ENCODE results near the gene TMEM214.

TMEM214 gene, protein sequence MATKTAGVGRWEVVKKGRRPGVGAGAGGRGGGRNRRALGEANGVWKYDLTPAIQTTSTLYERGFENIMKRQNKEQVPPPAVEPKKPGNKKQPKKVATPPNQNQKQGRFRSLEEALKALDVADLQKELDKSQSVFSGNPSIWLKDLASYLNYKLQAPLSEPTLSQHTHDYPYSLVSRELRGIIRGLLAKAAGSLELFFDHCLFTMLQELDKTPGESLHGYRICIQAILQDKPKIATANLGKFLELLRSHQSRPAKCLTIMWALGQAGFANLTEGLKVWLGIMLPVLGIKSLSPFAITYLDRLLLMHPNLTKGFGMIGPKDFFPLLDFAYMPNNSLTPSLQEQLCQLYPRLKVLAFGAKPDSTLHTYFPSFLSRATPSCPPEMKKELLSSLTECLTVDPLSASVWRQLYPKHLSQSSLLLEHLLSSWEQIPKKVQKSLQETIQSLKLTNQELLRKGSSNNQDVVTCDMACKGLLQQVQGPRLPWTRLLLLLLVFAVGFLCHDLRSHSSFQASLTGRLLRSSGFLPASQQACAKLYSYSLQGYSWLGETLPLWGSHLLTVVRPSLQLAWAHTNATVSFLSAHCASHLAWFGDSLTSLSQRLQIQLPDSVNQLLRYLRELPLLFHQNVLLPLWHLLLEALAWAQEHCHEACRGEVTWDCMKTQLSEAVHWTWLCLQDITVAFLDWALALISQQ

DNA sequence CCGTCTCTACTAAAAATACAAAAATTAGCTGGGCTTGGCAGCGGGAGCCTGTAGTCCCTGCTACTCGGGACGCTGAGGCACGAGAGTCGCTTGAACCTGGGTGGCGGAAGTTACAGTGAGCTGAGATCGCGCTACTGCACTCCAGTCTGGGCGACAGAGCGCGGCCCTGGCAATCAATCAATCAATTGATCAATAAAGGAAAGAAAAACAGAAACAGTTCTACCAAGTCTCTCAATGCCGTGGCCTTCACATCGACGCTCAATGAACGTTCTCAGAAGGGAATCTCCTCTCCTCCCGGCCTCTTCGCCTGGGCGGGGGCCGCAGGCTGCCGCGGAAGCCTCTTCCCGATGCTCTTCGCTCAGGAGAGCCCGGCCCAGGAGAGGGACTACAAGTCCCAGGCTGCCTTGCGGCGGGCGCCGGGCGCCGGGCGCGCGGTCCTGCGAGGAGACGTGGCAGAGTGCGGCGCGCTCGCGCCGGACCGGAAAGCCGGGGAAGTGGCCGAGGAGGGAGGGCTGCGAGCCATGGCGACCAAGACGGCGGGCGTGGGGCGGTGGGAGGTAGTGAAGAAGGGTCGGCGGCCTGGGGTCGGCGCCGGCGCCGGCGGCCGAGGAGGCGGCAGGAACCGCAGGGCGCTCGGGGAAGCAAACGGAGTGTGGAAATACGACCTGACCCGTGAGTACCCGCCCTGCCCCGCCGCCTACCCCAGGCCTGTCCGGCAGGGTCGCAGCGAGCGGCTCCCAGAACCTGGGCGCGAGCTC is at the start of gene TMEM214:
TMEM214 (plus strand) TSS at position 471 of the 758 bp plus-strand sequence; CDS start at position 522, 51 bp downstream.
- peak; percentile 72 for DNase-seq (ENCODE audit: low read depth in 2 of 2)

DNA sequence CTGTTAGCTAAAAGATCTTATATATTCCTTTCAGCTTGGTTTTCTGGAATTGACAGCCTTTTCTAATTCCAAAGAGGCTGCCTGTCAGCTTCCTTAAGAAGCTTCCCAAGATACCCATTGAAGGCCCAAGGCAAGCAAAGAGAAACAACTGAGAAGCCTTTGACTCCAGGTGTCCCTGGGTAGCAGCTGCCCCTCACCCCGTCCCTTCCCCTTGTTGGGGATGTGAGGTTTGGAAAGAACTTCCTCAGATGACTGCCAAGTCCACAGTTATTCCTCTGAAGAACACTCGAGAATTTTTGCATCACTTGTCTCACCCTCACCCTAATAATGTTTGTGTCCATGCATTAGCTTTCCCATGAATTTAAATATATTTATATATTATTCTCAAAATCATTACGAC is 49.0 kb upstream of the TMEM214 start:
- DNase-seq (ENCODE audit: low read depth in 2 of 2): no peak

DNA sequence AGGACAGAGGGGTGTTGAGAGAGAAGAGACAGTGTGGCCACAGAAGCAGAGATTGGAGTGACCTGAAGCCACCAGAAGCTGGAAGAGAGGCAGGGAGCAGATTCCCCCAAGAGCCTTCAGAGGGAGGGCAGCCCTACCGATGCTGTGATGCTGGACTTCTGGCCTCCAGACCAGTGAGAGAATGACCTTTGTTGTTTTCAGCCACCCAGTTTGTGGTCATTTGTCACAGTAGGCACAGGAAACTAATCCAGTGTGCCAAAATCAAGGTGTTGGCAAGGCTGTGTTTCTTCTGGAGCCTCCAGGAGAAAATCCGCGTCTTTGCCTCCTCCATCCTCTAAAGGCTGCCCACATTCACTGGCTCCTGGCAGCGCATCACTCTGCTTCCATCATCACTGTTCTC is 47.0 kb upstream of the TMEM214 start:
- no peak for DNase-seq (ENCODE audit: low read depth in 2 of 2)

DNA sequence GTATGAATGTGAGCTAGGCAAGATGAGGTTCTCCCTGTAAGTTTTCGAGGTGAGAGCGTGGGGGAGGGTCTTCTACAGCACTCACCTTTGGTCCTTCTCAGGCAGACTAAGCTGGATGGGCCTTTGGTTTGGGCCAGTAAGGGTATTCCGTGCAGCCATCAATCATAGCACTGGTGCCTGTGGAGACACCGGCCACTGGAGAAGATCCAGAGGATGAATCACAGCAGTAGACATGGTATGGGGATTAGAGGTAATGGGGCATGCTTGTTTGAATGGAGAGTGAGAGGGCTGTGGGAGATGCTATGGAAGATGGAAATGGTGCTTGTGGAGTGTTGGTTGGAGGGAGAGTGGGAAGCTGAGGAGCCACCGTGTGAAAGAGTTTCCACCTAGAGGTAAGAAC is 46.2 kb upstream of the TMEM214 start:
- DNase-seq (ENCODE audit: low read depth in 2 of 2): no peak

DNA sequence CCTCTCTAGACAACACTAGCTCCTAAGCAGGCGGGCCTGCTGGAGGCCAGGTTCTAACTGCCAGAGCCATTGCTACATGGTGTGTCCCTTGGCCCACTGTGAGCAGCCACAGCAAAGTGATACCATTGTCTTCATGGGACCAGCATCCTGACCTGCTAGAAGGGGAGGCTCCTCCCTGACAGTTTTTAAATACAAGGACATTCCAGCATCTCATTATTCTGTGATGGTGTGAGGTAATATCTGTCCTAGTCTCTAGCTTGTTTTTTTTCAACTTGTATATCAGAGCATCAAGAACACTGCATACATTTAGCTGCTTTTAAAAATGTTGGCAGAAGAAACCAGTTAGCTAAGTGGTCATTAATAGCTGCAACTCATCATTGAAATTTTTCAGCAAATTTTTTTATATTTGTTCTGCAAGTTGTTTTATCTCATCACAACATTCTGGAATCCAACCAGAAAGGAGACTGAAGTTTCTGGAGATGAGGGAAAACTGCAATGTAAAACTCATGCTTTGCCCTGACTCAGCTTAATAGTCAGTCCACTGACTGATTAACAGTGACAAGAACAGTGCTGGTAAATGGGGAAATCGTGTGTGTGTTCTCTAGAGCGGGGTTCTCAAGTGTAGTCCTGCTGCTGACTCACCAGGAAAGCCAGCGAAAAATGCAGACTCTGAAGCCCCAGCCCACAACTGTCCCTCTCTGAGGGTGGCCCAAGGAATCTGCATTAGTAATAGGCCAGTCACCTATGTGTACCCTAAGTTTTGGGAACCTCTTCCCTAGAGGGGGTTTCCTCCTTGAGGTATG is 44.5 kb upstream of the TMEM214 start:
- peak in 1 of 2 experiments; percentile 14 for DNase-seq (ENCODE audit: low read depth in 2 of 2)

DNA sequence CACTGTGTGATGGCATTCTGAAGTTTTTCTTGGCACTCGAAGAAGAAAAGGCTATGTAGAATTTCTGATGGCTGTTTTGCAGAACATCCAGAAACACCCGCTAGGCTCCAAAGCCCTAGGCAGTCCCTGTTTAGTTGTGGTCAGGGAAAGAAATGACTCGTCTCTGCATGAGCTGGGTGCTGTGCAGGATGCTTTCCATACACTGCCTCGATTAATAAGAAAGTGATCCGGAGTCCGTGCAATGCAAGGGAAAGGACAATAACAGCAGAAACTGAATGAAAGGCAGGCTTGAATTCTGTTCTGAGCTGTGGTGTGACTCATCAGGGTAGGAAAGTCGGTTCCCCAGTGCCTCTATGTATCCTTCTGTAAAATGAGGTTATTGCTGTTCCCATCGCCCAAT is 43.6 kb upstream of the TMEM214 start:
- DNase-seq (ENCODE audit: low read depth in 2 of 2): no peak

DNA sequence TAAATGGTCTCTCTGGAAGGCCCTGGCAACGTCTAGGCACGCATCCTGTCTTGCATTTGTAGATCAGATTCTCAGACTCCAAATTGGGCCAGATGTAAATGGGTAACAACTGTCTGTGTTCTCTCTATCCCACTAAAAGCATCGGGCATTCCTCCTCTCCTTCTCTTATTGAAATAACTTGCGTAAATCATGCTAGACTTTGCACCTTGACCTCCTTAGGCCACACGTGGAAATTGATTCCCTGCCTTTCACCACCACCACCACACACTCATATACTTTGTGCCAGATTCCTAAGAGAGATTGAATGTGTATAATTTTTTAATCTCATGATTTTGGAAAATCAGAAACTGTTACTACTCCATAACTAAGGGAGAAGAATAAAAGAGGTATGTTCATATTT is 41.0 kb upstream of the TMEM214 start:
- no peak for DNase-seq (ENCODE audit: low read depth in 2 of 2)

DNA sequence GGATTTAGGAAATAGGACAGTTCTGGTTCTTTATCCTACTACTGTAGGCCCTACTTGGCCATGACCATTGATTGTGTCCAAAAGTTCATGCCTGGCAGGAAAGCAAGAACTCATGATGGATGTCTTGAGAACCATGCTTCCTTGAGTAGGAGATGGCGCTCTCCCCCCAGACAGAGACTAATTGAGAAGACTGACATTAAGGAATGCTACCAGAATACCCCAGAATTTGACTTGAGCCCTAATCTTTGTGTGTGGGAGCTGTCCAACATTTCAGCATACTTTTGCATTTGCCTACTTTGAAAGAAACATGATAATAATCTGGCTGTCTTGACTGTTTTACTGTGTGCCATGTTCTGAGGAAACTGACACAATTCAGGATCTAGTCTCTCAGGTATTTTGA is 39.0 kb upstream of the TMEM214 start:
- no peak for DNase-seq (ENCODE audit: low read depth in 2 of 2)

DNA sequence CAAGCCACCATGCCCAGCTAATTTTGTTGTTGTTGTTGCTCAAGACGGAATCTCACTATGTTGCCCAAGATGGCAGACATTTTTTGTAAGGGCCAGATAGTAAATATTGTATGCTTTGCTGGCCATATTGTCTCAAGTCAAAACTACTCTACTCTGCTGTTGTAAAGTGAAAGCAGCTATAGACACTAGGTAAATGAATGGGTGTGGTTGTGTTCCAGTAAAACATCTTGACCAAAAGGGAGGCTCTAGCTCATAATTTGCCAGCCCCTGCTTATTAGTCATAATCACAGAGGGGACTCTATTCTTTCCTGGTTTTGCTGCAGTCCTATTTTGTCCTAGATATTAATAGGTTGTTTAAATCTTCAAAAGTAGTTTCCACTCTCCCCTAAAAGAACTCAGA is 37.8 kb upstream of the TMEM214 start:
- no peak for DNase-seq (ENCODE audit: low read depth in 2 of 2)

DNA sequence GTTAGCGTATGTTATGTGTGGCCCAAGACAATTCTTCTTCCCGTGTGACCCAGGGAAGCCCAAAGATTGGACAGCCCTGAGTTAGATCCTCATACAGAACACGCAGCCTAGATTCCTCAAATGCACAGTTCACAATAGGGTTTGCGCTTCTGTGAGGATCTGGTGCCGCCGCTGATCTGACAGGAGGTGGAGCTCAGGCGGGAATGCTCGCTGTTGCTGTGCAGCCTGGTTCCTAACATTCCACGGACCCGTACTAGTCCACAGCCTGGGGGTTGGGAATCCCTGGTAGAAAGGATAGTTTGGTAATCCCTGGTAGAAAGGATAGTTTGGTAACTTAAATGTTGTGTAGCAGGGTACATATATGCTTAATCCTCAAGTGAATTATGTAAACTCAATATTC is 35.4 kb upstream of the TMEM214 start:
- no peak for DNase-seq (ENCODE audit: low read depth in 2 of 2)

DNA sequence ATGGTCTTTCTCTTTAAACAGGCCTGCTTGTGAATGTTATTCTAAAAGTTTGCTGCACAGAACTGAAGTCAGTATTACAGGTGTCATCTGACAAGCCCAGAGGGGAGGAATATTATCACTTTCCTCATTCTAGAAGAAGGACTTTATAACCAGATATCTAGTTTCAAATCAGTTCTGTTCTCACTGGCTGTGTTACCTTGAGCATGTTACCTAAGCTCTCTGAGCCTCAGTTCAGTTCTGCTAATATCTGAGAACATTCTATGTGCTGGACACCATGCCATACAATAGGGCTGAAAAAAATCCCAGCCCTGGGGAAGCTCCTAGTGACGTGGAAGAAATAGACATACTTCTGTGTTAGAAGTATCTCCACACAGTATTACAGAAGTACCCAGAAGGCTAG is 34.4 kb upstream of the TMEM214 start:
- no peak for DNase-seq (ENCODE audit: low read depth in 2 of 2)

DNA sequence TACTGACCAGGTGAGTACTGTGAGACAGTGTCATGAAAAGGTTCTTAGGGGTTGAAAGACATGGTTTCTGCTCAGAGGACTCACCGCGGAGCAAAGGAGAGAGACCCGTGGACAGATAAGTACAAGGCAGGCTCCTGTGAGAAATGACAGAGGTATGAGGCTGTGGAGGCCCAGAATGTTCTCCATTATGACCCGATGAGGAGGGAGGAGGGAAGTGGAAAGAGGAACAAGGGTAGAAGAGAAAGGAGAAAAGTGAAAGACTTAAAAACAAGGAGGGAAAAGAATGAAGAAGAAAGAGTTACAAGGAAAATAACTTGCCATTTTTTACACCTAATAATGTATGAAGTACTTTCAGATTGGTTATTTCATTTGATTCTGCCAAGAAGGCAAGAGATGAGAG is 32.5 kb upstream of the TMEM214 start:
- no peak for DNase-seq (ENCODE audit: low read depth in 2 of 2)

DNA sequence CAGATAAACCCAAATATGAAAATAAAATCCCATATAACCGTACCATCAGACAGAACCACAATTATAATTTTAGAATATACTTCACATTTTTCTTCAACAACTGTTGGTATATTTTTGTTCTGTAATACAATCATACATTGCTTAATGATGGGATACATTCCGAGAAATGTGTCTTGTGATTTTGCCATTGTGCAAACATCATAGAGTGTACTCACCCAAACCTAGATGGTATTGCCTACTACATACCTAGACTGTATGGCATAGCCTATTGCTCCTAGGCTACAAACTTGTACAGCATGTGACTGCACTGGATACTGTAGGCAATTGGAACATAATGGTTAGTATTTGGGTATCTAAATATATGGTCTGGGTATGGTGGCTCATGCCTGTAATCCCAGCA is 31.8 kb upstream of the TMEM214 start:
- DNase-seq (ENCODE audit: low read depth in 2 of 2): no peak

DNA sequence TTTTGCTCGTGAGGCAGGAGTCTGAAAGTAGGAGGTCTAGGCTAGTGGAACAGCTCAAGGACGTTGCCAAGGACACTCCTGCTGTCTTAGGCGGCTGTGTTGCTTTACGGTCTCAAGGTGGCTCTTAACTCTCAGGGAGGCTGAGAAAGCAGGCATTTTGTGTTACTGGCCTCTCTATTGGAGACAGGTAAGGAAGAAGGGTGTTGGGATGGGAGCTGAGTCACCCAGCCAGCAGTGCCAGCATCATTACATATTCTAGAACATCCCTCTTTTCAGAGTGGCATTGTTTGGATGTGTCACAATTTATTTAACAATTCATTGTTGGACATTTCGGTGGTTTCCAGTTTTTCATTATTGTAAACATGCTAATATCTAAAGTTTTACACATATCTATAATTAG is 30.8 kb upstream of the TMEM214 start:
- DNase-seq (ENCODE audit: low read depth in 2 of 2): no peak

DNA sequence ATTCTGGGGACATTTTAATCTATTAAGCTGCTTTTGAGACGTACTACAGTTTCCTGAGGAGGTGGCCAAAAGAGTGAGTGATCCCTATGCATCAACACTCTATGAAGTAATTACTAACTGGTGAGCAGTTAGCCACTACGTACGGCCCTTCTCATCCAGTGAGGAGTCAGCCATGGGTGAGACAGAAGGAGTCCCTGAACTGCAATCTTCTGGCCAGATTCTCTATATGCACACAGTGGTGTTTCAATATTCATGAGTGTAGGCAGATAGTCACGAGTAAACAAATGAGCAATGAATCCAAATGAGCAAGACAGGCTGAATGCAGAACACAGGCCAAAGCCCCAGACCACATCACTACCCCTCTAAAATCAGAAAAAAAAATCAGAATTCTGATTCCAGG is 29.8 kb upstream of the TMEM214 start:
- DNase-seq (ENCODE audit: low read depth in 2 of 2): no peak

DNA sequence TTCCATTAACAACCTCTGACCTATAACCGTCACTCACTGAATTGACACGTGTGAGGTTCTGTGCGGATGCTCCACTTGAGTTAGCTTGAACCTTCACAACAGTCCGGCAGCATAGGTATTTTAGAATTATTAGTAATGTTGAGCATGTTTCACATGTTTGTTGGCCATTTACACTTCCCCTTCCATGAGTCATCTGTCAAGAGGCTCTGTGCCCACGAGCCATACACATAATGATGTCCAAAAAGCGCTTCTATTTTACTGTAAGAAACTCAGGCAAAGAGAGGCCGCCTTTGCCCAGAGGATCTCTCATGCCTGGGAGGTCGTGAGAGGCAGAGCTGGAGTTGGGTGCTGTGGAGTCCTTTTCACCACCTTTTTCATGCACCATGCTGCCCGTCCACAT is 28.9 kb upstream of the TMEM214 start:
- DNase-seq (ENCODE audit: low read depth in 2 of 2): no peak

DNA sequence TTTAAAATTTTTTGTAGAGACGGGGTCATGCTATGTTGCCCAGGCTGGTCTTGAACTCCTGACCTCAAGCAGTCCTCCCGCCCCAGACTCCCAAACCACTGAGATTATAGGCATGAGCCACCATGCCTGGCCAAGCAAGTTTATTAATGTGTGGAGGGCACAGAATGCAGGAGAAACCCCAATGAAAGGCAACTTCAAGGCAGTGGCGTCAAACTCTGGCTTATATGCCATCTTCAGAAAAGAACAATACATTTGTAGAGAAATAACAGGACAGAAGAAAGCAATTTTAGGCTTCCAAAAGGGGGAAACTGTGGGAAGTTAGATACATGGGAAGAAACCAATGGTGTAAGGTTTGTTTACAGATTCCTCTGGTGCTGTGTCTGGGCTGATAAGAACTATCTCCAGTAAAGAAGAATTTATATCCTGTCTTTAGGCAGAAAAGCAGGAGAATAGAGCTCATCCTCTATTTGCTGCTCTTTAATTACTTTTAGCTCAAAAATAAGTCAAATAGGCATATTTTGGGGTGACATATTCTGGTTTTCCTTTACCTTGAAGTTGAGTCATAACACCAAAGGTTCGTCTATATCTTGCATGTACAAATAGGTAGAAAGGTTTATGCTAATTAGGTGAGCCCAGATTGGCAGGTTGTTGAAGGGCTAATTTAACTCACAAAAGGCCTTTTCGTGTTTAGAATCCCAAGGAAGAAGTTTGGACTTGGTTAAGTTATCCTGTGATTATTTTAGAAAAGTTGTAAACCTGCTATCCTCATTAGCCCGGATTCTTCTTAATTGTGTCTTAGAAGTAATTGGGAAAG is 26.0 kb upstream of the TMEM214 start:
- no peak for DNase-seq (ENCODE audit: low read depth in 2 of 2)

DNA sequence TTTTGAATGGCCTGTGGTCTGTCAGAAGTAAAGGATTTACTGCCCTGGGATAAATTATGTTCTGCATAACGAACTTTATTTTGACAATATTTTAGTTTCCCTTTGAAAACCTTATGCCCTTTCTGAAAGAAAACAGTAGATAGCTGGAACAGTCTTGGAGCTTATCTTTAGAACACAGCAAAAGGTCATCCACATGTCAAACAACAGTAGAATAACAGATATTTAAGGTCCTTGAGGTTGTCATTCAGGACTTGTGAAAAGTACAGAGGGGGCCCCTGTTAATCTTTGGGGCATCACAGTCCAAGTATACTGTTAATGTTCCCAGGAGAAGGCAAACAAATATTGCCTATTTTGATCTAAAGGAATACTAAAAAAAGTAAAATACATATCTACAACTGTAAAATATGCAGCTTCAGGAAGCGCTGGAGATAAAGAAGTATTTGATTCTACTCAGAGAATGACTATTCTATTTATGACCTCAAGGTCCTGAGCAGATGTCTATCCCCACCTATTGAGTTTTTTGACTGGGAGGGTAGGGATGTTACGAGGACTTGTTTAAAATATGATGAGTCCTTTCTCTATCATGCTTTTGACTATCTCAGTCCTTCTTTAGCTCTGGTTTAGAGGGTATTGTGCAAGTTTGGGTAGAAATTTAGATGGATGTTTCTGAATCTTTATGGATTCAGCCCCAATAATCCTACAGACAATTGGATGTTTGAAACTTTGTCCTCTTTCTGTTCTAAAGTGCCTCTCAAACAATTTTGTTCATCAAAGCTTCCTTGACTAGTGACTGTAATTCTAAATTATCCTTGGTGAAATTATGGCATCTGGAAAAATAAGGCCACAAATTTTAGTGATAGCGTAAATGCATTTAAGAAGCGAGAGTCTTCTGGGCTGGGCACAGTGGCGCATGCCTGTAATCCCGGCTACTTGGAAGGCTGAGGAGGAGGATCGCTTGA is 25.1 kb upstream of the TMEM214 start:
- no peak for DNase-seq (ENCODE audit: low read depth in 2 of 2)

DNA sequence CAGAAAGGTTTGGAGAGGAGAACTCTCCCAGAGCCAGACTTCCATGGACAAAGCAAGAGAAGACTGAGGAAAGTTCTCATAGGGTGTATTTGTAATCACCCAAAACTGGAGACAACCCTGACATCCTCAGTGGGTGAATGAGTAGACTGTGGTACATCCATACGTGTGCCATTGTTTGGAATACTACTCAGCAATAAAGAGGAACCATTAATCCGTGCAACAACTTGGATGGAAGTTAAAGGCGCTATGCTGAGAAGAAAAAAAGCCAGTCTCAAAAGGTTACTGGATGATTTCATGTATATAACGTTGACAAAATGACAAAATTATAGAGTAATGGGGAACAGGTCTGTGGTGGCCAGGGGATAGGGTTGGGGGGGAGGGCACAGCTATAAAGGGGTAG is 24.1 kb upstream of the TMEM214 start:
- DNase-seq (ENCODE audit: low read depth in 2 of 2): no peak

DNA sequence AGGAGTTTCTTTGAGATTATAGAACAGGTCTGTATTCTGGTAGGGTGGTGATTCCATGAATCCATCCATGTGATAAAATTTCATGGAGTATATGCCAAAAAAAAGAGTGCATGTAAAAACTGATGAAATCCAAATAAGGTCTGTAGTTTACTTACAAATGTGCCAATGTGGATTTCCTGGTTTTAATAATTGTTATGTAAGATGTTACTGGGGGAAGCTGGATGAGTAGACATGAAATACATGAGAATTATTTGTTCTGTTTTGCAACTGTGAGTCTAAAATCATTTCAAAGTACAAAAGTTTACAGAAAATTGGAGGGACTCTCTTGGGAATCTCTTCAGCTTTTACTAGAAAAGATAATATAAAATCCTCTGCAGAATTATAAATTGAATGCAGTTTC is 23.7 kb upstream of the TMEM214 start:
- DNase-seq (ENCODE audit: low read depth in 2 of 2): no peak

Measured in fibroblast of skin of left quadriceps (primary cell).